ENCODE results near the gene PGBD2.
"Not testable (repeated sequence)": the region's sequence is repeated elsewhere in the genome, so short reads cannot be mapped to it uniquely, and the experiment has no call there.

The PGBD2 gene

DNA sequence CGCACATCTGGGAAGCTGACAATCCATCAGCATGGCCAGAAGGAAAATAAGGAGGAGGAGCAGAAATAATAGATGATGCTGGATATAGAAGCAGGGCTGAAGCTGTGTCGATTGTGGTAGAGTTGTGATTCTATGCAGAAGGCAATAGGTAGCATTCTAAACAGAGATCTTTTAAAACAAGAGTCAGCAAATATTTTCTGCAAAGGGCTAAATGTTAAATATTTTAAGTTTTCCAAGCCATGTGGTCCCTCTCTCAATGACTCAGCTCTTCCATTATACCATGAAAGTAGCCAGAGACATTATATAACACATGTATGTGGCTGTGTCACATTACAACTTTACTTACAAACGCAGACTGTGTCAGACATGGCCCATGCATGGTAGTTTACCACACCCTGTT is 21.2 kb downstream of the PGBD2 start:
- not testable (repeated sequence) for DNase-seq (ENCODE audit: low read depth)

DNA sequence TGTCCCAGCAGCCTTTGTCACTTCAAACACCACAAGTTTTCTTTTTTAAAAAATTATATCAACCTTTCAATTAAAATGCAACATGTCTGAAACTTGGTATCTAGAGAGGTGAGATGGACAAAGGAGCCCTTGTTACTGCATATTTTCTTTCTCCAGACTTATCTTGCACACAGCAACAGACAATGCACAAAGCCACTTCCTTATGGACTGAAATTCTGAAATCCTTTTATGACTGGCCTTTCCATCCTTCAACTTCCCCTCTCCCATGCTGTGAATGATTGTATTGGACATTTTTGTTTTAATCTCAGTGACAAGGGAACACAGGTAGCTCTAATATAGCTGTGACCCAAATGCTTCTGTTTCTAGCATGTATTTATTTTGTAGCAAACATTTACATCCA is 22.1 kb downstream of the PGBD2 start:
- not testable (repeated sequence) for DNase-seq (ENCODE audit: low read depth)

DNA sequence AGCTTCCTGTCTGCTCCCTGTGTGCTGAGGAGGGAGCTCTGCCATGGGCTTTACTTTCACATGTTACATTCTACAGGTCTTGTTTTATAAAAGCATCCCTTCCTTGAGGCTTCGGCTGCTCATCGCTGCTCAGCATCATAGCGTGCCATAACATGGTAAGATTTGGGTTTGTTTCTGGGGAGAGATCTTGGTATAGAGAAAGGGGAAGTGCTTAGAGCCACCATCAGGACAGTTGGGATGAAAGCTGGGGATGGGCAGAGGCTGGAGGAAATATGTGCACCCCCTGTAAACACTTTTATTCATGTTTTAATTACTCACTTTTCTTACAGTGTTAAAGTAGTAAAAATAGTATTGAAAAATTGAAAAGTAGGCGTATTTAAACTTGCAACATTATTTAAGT is 24.0 kb downstream of the PGBD2 start:
- not testable (repeated sequence) for DNase-seq (ENCODE audit: low read depth)

DNA sequence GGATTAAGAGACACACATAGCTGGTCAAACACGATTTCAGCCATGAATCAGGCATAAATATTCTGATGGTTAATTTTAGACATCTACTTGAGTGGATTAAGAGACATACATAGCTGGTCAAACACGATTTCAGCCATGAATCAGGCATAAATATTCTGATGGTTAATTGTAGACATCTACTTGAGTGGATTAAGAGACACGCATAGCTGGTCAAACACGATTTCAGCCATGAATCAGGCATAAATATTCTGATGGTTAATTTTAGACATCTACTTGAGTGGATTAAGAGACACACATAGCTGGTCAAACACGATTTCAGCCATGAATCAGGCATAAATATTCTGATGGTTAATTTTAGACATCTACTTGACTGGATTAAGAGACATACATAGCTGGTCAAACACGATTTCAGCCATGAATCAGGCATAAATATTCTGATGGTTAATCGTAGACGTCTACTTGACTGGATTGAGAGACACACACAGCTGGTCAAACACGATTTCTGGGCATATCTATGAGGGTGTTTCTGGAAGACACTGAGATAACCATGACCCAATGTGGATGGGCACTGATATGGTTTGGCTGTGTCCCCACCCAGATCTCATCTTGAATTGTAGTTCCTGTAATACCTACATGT is 32.3 kb downstream of the PGBD2 start:
- DNase-seq (ENCODE audit: low read depth), result not testable (repeated sequence)

DNA sequence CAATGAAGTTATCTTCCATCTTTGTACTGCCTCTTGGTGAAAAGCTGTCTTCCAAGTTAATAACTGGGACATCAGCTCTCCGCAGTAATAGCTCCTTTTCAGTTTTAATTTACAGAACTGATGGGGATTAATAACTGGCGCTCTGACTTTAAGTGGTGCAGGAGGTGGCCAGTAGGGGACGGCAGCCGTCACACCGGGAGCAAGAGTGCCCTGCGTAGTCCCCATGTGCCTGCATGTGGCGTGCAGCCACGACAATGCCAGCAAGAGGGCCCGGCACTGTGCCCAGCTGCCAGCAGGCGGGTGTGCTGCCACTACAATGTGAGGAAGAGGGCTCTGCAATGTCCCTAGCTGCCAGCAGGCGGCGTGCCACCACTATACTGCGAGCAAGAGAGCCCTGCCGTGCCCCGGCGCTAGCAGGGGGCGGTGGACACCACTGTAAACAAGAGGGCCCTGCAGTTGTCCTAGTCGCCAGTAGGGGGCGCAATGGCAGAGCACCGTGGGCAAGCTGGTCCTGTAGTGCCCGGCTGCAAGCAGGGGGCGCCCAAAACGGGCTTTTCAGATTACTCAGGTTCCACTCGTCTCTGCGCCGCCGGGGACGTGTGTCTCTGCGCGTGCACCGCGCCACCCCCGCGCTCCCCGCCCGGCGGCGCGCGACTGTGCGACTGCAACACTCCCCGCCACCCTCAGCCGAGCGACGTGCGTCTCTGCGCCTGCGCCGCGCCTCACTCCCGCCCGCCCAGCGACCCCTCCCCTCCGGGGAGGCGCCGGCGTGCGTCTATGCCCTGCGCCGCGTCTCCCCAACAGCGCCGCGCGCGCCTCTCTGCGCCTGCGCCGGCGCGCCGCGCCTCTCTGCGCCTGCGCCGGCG is 38.3 kb downstream of the PGBD2 start:
- DNase-seq (ENCODE audit: low read depth), result not testable (repeated sequence)

DNA sequence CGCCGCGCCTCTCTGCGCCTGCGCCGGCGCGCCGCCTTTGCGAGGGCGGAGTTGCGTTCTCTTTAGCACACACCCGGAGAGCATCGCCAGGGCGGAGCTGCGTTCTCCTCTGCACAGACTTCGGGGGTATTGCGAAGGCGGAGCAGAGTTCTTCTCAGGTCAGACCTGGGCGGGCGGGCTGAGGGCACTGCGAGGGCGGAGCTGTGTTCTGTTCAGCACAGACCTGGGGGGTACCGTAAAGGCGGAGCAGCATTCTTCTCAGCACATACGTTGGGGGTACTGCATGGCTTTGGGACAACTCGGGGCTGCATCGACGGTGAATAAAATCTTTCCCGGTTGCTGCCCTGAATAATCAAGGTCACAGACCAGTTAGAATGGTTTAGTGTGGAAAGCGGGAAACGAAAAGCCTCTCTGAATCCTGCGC is 39.0 kb downstream of the PGBD2 start:
- not testable (repeated sequence) for DNase-seq (ENCODE audit: low read depth)

DNA sequence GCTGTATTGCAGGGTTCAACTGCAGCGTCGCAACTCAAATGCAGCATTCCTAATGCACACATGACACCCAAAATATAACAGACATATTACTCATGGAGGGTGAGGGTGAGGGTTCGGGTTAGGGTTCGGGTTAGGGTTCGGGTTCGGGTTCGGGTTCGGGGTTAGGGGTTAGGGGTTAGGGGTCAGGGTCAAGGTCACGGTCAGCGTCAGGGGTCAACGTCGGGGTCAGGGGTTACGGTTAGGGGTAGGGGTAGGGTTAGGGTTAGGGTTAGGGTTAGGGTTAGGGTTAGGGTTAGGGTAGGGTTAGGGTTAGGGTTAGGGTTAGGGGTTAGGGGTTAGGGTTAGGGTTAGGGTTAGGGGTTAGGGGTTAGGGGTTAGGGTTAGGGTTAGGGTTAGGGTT is 39.4 kb downstream of the PGBD2 start:
- not testable (repeated sequence) for DNase-seq (ENCODE audit: low read depth)

DNA sequence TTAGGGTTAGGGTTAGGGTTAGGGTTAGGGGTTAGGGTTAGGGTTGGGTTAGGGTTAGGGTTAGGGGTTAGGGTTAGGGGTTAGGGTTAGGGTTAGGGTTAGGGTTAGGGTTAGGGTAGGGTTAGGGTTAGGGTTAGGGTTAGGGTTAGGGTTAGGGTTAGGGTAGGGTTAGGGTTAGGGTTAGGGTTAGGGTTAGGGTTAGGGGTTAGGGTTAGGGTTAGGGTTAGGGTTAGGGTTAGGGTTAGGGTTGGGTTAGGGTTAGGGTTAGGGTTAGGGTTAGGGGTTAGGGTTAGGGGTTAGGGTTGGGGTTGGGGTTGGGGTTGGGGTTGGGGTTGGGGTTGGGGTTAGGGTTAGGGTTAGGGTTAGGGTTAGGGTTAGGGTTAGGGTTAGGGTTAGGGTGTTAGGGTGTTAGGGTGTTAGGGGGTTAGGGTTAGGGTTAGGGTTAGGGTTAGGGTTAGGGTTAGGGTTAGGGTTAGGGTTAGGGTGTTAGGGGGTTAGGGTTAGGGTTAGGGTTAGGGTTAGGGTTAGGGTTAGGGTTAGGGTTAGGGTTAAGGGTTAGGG is 39.9 kb downstream of the PGBD2 start:
- not testable (repeated sequence) for DNase-seq (ENCODE audit: low read depth)
